AG20443 (cell line): ENCODE data around the gene UBXN10.

Experiments used
- DNase-seq: peaks from one replicate; pipeline ENCODE4 v3.0.0; 2012; ENCODE audit warnings: low spot score, mixed read lengths

Gene UBXN10

DNA sequence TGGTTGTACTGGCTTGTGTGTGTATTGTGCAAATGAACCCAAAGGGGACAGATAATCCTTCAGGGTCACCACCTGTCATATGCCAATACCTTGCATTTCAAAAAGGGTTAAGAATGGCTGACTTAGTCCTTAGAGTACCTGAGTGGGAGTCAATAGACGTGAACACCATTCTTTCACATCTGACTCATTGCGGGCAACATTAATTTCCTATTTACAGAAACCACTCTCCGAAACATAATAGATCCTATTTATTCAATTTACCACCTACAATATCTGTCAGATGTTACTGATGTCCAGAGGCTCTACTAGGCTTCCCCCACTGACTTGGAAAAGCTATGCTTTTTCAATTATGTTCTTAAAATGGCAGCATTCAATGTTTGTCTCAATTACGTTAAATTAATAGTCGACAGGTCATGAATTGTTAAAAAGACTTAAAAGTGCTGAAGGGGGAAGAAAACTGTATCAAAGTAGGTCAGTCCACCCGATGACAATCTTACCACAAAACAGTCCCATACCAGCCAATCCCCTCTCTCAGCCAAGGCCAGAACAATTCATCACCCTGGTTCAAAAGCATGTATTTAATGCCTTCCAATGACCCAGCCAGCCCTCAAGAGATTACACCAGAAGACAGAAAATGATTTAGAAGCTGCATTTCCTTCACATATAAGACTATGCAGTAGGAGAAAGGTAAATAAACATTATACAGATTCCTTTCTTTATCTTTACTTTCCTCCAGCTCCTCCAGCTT, 49.1 kb downstream of the UBXN10 start:
- no peak for DNase-seq

DNA sequence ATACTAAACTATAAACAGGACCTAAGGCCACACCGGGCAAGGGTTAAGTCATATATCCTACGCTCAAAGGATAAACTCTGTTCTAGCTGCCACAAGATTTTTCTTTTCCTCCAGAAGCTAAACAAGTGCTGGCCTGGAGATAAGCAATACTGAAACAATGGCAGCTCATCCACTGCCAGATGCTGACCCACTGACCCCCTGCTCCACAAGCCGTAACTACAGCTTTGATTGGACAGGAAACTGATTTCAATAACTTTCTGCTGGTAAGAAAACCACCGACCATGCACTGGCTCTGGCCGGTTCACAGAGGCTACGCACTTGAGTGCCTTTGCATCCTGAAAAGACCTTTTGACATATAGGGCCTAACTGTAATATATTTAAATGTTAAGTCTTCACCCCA, 51.8 kb downstream of the UBXN10 start:
- DNase-seq: no peak

DNA sequence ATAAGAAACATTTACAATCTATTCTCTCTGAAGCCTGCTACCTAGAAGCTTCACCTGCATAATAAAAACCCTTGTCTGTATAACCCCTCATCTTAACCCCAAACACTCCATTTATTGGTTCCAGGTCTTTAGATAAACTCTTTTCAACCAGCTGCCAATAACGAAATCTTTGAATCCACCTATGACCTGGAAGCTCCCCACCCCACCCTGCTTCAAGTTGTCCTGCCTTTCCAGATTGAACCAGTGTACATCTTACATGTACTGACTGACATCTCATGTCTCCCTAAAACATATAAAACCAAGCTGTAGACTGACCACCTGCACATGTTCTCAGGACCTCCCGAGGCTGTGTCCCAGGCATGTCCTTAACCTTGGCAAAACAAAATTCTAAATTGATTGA, 54.1 kb downstream of the UBXN10 start:
- DNase-seq: no peak

DNA sequence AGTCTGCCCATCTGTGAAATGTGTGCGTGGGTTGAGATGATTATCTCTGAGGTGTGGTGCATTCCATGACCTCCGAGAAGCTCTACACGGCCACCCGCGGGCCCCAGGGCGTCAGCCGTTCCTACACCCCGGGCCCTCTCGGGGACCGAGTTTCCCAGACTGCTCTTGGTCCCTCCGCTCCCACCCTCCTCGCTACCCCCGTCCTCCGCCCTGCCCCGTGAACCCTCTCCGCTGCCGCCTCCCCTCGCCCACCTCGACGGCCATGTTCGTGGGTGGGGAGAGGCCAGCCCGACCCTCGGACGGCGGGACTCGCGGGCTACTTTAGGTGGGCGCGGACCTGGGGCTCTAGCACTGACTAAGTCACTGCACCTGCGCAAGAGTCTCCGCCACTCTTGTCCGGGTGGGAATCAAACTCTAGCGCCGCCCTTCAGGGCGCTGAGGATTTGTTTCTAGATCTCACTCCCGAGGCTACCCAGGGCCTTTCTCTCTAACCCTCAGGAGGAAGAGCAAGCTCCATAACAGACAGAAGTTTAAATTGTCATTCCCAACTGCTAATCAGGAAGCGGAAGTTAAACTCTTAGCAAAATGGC, 57.1 kb downstream of the UBXN10 start:
- DNase-seq: no peak
